Measurements from ENCODE around the gene CDC42. TPM values are rescaled to one million over a fixed set of nuclear protein-coding genes. Genes with fewer than 3 reads are reported as not detected.

CDC42 gene
- total and polyA plus RNA-seq, 2 of the 13 experiments (the other 11 are each of a cell fraction or from before 2014, with no cell fraction given): 138 to 237 TPM

DNA sequence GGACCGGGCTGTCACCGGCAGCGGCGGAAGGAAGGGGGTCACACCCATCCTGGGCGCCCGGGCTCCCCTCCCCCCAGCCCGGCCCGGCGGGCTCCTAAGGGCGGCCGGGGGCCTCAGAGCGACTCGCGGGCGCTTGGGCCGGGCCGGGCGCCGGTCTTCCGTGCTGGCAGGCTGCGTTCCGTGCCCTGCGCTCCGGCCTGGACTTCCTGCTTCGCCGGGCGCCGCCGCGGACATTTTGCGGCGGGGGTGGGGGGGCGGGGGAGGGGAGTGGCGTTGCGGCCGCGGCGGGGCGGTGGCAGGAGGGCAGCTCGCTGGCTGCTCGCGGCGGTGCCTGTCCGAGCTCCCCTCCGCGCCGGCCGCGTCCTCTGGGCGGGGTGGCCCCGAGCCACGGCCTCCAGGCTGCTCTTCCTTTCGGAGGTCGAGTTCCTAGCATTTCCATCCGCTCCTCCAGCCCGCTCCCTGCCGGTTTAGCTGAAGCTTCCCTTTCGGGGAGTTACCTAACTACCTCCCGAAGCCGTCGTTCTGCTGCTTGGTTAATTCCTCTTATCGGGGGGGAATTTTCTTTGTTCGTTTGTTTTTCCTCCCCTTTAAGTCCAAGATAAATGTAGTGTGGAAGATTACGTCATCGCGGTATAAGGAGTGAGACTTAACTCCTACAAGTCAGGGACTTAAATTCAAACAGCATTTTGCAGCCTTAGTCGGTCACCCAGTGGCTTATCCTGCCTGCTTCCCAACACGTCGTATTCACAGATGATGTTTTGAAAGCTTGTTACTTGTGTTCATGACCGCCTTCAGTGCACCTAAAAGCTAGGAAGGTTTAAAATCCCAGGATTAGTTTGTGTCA, 730 bp downstream of the CDC42 start (continued):
- TF ChIP-seq, protein P1, sequence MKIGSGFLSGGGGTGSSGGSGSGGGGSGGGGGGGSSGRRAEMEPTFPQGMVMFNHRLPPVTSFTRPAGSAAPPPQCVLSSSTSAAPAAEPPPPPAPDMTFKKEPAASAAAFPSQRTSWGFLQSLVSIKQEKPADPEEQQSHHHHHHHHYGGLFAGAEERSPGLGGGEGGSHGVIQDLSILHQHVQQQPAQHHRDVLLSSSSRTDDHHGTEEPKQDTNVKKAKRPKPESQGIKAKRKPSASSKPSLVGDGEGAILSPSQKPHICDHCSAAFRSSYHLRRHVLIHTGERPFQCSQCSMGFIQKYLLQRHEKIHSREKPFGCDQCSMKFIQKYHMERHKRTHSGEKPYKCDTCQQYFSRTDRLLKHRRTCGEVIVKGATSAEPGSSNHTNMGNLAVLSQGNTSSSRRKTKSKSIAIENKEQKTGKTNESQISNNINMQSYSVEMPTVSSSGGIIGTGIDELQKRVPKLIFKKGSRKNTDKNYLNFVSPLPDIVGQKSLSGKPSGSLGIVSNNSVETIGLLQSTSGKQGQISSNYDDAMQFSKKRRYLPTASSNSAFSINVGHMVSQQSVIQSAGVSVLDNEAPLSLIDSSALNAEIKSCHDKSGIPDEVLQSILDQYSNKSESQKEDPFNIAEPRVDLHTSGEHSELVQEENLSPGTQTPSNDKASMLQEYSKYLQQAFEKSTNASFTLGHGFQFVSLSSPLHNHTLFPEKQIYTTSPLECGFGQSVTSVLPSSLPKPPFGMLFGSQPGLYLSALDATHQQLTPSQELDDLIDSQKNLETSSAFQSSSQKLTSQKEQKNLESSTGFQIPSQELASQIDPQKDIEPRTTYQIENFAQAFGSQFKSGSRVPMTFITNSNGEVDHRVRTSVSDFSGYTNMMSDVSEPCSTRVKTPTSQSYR (CRISPR knock-in tag; IDR thresholded peaks at IDR 0.05; ENCODE audit: borderline replicate concordance): no peak
- TF ChIP-seq SAFB2 (CRISPR knock-in tag; IDR thresholded peaks at IDR 0.05; ENCODE audit: borderline replicate concordance, low read depth): no peak
- no peak for TF ChIP-seq MLLT10 (CRISPR knock-in tag; IDR thresholded peaks at IDR 0.05)
- peak; percentile 84 for TF ChIP-seq CREB1 (IDR thresholded peaks at IDR 0.05)
- TF ChIP-seq CREB1 (CRISPR knock-in tag; IDR thresholded peaks at IDR 0.05): peak; percentile 56
- TF ChIP-seq, protein P2, sequence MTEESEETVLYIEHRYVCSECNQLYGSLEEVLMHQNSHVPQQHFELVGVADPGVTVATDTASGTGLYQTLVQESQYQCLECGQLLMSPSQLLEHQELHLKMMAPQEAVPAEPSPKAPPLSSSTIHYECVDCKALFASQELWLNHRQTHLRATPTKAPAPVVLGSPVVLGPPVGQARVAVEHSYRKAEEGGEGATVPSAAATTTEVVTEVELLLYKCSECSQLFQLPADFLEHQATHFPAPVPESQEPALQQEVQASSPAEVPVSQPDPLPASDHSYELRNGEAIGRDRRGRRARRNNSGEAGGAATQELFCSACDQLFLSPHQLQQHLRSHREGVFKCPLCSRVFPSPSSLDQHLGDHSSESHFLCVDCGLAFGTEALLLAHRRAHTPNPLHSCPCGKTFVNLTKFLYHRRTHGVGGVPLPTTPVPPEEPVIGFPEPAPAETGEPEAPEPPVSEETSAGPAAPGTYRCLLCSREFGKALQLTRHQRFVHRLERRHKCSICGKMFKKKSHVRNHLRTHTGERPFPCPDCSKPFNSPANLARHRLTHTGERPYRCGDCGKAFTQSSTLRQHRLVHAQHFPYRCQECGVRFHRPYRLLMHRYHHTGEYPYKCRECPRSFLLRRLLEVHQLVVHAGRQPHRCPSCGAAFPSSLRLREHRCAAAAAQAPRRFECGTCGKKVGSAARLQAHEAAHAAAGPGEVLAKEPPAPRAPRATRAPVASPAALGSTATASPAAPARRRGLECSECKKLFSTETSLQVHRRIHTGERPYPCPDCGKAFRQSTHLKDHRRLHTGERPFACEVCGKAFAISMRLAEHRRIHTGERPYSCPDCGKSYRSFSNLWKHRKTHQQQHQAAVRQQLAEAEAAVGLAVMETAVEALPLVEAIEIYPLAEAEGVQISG (CRISPR knock-in tag; IDR thresholded peaks at IDR 0.05): peak; percentile 40
- peak; percentile 12 for TF ChIP-seq ASH2L (IDR thresholded peaks at IDR 0.05; ENCODE audit: insufficient read length, low read depth, low read length)
- TF ChIP-seq POLR2A (IDR thresholded peaks at IDR 0.05; ENCODE audit: insufficient read depth in 1 of 2, low read depth in 2 of 2, low read length in 2 of 2): no peak
- no peak for TF ChIP-seq NONO (IDR thresholded peaks at IDR 0.05)
- peak; percentile 5; the same call in 1 of the 2 replicates for TF ChIP-seq NONO (CRISPR knock-in tag; conservative IDR thresholded peaks at IDR 0.05)
- TF ChIP-seq TBL1XR1 (IDR thresholded peaks at IDR 0.05; ENCODE audit: borderline replicate concordance, low read length, partially characterized antibody): peak; percentile 18
- TF ChIP-seq ZNF772 (CRISPR knock-in tag; IDR thresholded peaks at IDR 0.05): no peak
- no peak for TF ChIP-seq HMG20B (CRISPR knock-in tag; conservative IDR thresholded peaks at IDR 0.05)
- 0 out of 2 replicates have a peak, but pooled peaks have one; percentile 27 for TF ChIP-seq JUN (CRISPR knock-in tag; IDR thresholded peaks at IDR 0.05)
- TF ChIP-seq, protein P3, sequence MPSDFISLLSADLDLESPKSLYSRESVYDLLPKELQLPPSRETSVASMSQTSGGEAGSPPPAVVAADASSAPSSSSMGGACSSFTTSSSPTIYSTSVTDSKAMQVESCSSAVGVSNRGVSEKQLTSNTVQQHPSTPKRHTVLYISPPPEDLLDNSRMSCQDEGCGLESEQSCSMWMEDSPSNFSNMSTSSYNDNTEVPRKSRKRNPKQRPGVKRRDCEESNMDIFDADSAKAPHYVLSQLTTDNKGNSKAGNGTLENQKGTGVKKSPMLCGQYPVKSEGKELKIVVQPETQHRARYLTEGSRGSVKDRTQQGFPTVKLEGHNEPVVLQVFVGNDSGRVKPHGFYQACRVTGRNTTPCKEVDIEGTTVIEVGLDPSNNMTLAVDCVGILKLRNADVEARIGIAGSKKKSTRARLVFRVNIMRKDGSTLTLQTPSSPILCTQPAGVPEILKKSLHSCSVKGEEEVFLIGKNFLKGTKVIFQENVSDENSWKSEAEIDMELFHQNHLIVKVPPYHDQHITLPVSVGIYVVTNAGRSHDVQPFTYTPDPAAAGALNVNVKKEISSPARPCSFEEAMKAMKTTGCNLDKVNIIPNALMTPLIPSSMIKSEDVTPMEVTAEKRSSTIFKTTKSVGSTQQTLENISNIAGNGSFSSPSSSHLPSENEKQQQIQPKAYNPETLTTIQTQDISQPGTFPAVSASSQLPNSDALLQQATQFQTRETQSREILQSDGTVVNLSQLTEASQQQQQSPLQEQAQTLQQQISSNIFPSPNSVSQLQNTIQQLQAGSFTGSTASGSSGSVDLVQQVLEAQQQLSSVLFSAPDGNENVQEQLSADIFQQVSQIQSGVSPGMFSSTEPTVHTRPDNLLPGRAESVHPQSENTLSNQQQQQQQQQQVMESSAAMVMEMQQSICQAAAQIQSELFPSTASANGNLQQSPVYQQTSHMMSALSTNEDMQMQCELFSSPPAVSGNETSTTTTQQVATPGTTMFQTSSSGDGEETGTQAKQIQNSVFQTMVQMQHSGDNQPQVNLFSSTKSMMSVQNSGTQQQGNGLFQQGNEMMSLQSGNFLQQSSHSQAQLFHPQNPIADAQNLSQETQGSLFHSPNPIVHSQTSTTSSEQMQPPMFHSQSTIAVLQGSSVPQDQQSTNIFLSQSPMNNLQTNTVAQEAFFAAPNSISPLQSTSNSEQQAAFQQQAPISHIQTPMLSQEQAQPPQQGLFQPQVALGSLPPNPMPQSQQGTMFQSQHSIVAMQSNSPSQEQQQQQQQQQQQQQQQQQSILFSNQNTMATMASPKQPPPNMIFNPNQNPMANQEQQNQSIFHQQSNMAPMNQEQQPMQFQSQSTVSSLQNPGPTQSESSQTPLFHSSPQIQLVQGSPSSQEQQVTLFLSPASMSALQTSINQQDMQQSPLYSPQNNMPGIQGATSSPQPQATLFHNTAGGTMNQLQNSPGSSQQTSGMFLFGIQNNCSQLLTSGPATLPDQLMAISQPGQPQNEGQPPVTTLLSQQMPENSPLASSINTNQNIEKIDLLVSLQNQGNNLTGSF (CRISPR knock-in tag; IDR thresholded peaks at IDR 0.05): no peak
- 0 out of 2 replicates have a peak, but pooled peaks have one; percentile 42 for TF ChIP-seq SALL2 (CRISPR knock-in tag; IDR thresholded peaks at IDR 0.05)
- TF ChIP-seq CEBPB (IDR thresholded peaks at IDR 0.05; ENCODE audit: borderline replicate concordance, low read depth, low read length): peak; percentile 39
- TF ChIP-seq JUNB (CRISPR knock-in tag; IDR thresholded peaks at IDR 0.05; ENCODE audit: borderline replicate concordance): no peak
- no peak for TF ChIP-seq FOXC1 (CRISPR knock-in tag; IDR thresholded peaks at IDR 0.05; ENCODE audit: borderline replicate concordance)

All from HepG2 (cell line).